Suppressor macrophage treated with lipopolysaccharide for 1 hour (primary cell): ENCODE measurements around the gene FHL5.
"Not testable (repeated sequence)": the region's sequence is repeated elsewhere in the genome, so short reads cannot be mapped to it uniquely, and the experiment has no call there.

Experiments used
- DNase-seq, 3 donors: peaks; one replicate each; pipeline ENCODE4 v3.0.0-alpha.2; 2020 to 2022

Gene FHL5, protein sequence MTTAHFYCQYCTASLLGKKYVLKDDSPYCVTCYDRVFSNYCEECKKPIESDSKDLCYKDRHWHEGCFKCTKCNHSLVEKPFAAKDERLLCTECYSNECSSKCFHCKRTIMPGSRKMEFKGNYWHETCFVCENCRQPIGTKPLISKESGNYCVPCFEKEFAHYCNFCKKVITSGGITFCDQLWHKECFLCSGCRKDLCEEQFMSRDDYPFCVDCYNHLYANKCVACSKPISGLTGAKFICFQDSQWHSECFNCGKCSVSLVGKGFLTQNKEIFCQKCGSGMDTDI

GRCh38 chr6:96562886-96563285 is at the start of gene FHL5:
Gene FHL5, plus strand, starts transcription at chr6:96563128. Its CDS starts 40,486 bp downstream, at chr6:96603614.
- no peak for DNase-seq

DNA sequence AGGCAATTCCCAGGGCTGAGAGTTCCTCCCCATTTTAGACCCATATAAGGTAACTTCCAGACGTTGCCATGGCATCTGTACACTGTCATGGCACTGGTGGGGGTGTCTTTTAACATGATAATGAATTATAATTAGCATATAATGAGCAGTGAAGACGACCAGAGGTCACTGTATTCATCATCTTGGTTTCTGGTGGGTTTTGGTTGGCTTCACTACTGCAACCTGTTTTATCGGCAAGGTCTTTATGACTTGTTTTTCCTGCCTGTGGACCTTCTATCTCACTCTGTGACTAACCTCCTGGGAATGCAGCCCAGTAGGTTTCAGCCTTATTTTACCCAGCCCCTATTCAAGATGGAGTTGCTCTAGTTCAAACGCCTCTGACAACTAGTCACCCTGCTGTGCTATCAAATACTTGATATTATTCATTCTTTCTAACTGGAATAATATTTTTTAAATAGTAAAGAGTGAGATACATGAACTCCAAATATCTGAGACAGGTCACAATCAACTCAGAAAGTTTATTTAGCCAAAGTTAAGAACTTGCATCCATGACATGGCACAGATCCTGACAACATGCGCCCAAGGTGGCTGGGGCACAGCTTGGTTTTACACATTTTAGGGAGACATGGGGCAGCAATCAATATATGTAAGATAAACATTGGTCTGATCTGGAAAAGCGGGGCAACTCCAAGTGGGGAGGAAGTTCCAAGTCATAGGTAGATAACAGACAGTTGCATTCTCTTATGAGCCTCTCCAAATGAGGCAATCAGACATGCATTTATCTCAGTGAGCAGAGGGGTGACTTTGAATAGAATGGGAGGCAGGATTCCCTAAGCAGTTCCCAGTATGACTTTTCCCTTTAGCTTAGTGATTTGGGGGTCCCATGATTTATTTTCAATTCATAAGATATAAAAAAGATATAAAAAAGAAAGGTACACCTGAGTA is 42.5 kb upstream of the FHL5 start:
- DNase-seq: no peak

- DNase-seq: no peak
These were observed 41.7 kb upstream of the FHL5 start for GRCh38 chr6:96521306-96521643.

DNA sequence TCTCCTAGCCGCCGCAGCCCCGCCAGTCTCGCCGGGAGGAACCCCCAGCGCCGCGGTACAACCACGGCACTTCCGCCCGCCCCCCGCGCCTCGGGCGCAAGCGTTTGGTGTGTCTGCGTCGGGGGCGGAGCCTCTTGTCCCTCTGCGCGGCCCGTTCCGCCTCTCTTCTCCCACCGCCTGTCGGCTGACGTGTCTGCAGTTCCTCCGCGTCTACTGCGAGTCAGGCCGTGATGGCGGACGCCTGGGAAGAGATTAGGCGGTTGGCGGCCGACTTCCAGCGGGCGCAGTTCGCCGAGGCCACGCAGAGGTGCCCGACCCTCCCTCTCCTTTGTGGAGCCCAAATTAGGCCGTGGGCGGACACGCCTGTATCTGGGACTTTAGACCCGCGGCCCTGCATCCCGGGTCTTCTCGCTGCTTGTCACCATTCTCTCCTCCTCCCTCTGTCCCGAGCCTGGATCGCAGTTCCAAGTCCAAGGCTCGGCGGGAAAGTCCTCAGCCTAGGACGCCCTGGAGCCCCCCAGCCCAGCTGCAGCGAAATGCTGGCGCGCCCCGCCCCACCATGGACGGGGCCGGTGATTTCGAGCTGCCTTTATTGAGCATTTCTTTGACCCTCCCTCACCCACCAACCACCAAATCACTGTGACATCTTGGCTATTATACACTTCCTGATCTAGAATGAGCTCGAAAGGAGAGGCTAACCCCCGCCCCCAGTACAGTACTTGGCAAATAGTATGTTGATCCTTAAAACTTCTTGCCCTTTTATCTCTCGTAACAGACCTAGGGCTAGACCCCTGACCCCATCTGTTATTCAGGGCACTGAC is 41.1 kb upstream of the FHL5 start, which contains the start of gene UFL1:
Gene UFL1, plus strand, starts transcription at position 163 of the 821 bp plus-strand sequence. Its CDS starts 68 bp downstream, at position 231.
- DNase-seq: peak; percentile 95 to 97 (median 96)

- peak in 2 of 3 donors; percentile 7 to 18 for DNase-seq
These were observed 40.4 kb upstream of the FHL5 start for GRCh38 chr6:96522465-96523009.

GRCh38 chr6:96528193-96528592 is 34.7 kb upstream of the FHL5 start:
- no peak for DNase-seq

- no peak for DNase-seq
These were observed 30.5 kb upstream of the FHL5 start for GRCh38 chr6:96532399-96532798.

- no peak for DNase-seq
These were observed 25.2 kb upstream of the FHL5 start for GRCh38 chr6:96537726-96538125.

DNA sequence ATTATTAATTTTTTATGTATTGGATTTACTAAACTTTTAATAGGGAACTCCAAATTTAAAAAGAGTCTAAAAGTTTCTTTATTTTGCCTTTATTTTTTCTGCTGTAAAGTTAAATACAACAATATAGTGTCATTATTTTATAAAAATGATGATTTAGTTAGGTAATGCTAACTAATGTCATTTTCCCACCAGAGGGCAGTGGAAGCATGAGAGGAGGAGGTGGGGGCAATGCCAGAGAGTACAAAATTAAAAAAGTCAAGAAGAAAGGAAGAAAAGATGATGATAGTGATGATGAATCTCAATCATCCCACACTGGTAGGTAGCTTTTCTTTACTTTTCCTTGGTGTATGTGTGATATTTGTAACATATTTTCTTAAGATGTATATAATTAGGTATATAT is 20.2 kb upstream of the FHL5 start:
- peak; percentile 20 to 27 (median 21) for DNase-seq

- no peak for DNase-seq
These were observed 17.0 kb upstream of the FHL5 start for GRCh38 chr6:96545882-96546281.

DNA sequence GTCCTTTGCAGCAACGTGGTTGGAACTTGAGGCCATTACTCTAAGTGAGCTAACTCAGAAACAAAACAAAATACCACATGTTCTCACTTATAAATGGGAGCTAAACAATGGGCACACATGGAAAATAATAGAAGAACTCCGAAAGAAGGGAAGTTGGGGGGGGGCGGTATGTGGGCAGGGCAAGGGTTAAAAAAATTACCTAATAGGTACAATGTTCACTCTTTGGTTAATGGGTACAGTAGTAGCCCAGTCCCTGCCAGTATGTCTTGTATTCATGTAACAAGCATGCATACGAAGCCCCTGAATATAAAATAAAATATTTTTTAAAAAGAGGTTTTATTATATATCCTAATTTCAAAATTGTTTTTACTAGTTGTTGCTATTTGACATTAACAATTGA is 15.3 kb upstream of the FHL5 start:
- no peak for DNase-seq

GRCh38 chr6:96554558-96554957 is 8.4 kb upstream of the FHL5 start:
- DNase-seq: no peak

- not testable (repeated sequence) for DNase-seq
These were observed 3.2 kb upstream of the FHL5 start for GRCh38 chr6:96559740-96560139.

DNA sequence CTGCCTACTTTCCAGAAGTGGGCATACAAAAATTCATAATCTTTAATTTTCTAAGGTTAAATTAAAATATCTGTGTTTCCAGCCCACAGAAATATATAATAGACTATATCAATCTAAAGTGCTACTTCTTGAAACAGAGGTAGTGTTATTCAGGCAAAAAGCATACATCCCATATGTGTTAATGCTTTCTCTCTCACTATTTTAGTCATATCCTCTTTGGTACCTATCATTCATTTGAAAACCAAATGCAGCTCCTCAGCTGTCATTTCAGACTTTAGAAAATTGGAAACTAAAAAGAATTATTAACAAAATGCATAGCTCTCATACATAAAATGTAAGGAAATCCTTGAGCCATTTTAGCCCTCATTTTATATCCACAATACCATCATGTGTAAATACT is 925 bp downstream of the FHL5 start:
- DNase-seq: no peak

GRCh38 chr6:96570053-96570452 is 7.1 kb downstream of the FHL5 start:
- no peak for DNase-seq

GRCh38 chr6:96571551-96571950 is 8.6 kb downstream of the FHL5 start:
- no peak for DNase-seq

DNA sequence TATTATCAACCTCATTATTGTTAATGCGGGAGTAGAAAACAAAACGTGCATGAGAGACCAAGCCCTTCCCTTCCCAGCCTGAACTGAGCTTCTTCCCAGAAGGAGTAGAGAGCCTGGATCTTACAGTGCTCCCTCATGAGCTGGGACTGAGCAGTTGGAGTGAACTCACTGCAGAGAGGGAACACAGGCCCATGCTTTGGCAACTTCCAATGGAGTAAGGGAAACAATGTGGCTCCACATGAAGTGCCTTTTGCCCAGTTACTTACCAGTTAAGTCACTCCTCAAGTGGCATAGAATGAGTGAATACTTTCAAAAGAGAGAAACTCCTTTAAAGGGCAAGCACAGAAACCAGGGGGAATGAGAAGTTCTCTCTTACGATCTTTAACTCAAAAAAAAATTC is 12.4 kb downstream of the FHL5 start:
- no peak for DNase-seq

DNA sequence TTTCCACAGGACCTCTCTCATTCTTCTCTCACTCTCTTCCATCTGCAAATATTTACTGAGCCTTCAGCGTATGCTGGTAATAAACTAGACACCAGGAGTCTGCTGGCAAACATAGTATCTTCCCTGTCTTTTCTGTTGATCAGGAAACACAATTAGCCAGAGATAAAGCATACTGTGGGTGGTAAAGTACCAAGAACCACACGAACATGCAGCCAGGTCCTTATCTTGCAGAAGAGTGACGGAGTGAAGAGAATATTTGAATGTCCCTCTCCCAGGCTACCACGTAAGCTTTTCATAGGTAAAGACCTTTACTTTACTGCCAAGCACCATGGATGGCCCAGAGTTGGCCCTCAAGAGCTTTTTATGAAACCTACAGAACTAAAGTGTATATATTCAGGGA is 13.3 kb downstream of the FHL5 start:
- DNase-seq: no peak

GRCh38 chr6:96582021-96582420 is 19.1 kb downstream of the FHL5 start:
- no peak for DNase-seq

DNA sequence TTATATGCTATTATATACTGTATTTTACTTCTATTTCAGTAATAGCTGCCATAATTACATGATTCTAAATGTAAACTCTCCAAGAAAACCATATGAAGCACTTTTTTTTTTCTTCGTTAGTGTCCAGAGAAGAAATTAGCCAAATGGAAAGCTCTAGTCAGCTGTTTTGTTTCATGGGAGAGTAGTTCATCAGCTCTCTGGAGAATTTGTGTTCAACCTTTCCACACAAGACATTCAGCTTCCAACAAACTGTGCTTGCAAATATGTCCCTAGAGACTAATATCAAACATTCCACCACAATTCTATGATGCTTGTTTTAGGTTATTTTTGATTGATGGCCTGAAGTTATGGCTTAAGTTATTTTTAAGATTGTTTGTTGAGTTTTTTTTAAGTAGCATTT is 19.5 kb downstream of the FHL5 start:
- DNase-seq: no peak

DNA sequence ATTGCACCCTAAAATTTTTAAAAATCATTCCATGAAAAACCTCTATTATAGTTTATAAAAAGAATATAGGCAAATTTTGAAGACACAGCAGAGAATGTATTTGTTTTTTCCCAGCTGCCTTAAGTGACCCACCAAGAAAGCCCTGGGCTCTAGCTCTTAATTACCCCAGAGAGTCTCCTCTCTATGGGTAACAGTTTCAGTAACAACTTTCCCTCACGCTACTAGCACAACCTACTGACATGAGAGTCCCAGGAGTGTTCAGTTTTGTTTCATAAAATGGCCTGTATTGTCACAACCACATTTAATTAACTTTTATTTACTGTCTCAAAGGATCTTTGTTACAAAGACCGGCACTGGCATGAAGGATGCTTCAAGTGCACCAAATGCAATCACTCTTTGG is 41.5 kb downstream of the FHL5 start:
- DNase-seq: no peak

DNA sequence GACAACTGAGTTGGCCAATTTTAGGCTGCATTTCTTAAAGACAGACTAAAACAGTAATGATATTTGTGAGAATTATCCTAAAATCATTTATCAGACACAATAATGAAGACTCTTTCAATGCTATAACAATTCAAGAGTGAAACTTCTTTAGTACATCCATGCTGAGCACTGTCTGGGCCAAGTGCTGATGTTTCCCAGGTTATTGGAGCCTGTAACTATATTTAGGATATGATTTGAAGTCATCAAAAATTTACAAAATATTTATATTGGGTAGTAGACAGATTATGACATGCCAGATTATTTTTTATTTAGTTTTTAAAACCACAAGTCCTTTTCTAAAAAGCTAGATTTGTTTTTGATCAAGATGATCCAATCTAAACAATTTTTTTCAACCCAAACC is 45.1 kb downstream of the FHL5 start:
- DNase-seq: no peak

GRCh38 chr6:96610019-96610418 is 47.1 kb downstream of the FHL5 start:
- DNase-seq: no peak
